ENCODE results near the gene SUCLA2.
A peak's percentile ranks its signal among the peaks of the same experiment; 100 is the strongest.
"Not testable (repeated sequence)": the region's sequence is repeated elsewhere in the genome, so short reads cannot be mapped to it uniquely, and the experiment has no call there.

Gene SUCLA2

GRCh38 chr13:48001114-48001881, at the start of gene SUCLA2:
Gene SUCLA2 (minus strand): TSS chr13:48001273. CDS start chr13:48001269, 4 bp downstream.
- peak; percentile 81 to 86 for DNase-seq

GRCh38 chr13:48050550-48050949, 49.5 kb upstream of the SUCLA2 start:
- DNase-seq: no peak

- DNase-seq: no peak
Measured at GRCh38 chr13:48043789-48044503, 42.9 kb upstream of the SUCLA2 start.

DNA sequence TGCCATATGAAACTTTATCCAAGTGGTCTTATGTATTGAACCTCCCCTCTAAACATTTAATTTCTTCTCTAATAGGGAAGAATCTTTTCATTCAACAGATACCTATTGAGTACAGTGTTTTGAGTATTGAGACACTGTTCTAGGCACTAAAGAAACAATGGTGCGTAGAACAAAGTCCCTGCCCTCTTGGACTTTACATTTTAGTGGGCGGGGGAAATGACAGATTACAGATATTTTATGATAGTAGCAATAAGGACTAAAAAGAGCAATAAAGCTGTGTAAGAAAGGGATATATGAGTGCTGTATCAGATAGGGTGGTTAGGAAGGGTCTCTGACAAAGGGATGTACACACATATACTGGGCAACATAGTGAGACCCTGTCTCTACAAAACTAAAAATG, 41.8 kb upstream of the SUCLA2 start:
- DNase-seq: no peak

GRCh38 chr13:48040896-48041295, 39.8 kb upstream of the SUCLA2 start:
- DNase-seq: no peak

GRCh38 chr13:48040049-48040448, 39.0 kb upstream of the SUCLA2 start:
- DNase-seq: no peak

GRCh38 chr13:48038761-48039160, 37.7 kb upstream of the SUCLA2 start:
- no peak for DNase-seq

DNA sequence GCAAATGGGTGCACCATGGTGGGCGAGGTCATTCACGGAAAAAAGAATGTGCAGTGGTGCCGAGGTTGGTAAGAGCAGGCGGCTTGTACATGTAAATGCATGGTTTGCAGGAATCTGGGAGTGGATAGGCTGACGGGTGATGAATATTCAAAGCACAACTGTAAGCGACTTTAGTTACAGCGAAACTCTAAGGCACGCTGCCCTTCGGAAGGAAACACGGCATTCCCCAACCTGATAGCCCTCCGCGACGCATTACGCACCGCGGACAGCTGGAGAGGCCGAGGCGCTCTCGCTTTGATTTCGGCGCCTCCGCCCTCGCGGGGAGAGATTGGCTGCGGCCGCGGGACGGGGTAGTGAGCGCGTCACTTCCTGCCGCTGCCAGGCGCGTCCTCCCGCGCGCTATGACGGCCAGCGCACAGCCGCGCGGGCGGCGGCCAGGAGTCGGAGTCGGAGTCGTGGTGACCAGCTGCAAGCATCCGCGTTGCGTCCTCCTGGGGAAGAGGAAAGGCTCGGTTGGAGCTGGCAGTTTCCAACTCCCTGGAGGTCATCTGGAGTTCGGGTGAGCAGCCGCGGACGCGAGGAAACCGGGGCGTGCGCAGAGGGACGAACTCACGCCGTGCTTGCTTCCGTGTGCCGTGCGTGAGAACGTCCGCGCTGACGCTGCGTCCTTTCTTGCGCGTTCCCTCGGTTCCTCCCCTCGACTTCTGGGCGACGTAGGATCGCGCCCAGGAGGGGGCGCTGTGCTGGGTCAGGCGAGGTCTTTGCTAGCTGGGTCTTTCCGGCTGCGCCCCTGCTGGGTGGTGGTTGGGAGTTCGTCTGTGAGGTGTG, 36.5 kb upstream of the SUCLA2 start, which contains the start of gene NUDT15:
Gene NUDT15 (plus strand): TSS at position 381 of the 828 bp plus-strand sequence. CDS start 21 bp downstream, at position 402.
- peak; percentile 93 for DNase-seq

DNA sequence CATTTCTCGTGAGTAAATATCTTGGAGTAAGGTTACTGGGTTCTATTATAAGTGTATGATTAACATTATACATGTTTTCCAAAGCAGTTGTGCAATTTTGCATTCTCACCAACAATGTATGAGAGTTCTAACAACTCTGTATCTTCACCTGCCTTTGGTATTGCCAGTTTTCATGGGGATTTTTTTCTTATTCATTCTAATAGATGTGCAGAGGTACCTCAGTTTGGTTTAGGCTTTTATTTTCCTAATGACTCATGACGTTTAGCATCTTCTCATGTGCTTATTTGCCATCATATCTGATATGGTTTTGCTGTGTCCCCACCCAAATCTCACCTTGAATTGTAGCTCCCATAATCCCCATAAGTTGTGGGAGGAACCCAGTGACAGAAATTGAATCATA, 28.8 kb upstream of the SUCLA2 start:
- no peak for DNase-seq

DNA sequence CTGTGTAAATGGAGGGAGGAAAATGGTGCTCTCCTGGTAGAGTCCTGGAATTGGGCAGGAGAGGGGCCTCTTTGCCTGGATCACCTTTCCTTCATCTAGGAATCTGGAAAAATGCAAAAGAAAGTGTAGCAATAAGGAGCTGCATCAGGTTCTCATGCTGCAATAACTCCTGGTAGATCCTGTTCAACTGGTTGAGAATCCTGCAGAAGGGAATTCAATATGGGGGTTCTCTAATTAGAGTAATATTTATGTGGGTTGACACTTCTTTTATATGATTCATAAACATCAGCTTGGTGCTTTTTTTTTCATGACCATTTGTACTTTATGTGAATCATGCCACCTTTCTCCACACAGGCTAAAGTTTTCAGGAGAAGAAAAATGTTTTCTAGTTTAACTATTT, 27.0 kb upstream of the SUCLA2 start:
- no peak for DNase-seq

- no peak for DNase-seq
Measured at GRCh38 chr13:48019796-48020195, 18.7 kb upstream of the SUCLA2 start.

GRCh38 chr13:48018637-48019036, 17.6 kb upstream of the SUCLA2 start:
- DNase-seq: no peak

- DNase-seq: no peak
Measured at GRCh38 chr13:48014359-48014758, 13.3 kb upstream of the SUCLA2 start.

- no peak for DNase-seq
Measured at GRCh38 chr13:48012668-48013067, 11.6 kb upstream of the SUCLA2 start.

DNA sequence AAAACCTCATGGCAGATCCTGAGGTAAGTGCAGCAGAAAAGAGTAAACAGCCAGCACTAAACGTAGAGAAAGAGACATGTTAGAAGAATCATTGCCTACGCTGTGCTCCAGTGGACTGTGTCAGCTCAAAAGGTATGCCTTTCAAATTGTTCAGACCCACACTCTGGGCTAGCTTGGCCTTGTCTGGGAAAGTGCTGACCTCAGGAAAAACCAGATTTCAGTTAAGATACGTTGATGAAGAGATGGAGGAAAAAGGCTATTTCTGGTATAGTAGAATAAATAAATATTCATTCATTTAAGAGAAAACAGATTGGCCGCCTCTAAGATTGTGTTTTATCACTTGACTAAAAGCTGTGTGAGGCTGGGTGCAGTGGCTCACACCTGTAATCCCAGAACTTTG, 9.6 kb upstream of the SUCLA2 start:
- no peak for DNase-seq

DNA sequence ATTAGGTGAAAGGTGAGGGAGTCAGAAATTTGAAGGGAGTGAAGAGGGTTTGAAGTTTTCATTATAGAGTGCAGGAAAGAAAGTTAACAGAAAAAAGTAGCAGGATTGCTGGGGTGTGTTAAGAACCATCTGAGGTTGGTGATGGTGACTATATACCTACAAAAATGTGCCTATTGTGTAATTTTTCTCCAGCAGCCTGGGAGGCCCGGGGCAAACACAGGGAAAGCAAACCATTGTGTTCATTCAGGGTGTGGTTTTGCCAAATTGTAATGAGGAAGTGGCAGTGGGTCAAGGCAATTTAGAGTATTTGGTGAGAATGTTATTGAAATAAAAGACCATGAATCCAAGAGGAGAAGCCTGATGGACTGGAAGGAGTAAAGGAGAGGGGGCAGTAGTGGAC, 8.2 kb upstream of the SUCLA2 start:
- no peak for DNase-seq

DNA sequence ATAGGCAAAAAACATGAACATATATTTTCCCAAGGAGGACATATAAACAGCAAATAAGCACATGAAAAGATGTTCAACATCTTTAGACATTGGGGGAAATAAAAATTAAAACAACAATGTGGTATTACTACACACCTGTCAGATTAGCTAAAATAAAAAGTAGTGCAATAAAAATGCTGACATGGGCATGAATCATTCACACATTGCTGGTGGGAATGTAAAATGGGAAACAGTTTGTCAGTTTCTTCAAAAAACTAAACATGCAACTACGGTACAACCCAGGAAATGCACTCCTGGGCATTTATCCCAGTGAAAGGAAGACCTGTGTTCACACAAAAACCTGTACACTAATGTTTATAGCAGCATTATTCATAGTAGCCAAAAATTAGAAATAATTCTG, 5.3 kb upstream of the SUCLA2 start:
- no peak for DNase-seq

DNA sequence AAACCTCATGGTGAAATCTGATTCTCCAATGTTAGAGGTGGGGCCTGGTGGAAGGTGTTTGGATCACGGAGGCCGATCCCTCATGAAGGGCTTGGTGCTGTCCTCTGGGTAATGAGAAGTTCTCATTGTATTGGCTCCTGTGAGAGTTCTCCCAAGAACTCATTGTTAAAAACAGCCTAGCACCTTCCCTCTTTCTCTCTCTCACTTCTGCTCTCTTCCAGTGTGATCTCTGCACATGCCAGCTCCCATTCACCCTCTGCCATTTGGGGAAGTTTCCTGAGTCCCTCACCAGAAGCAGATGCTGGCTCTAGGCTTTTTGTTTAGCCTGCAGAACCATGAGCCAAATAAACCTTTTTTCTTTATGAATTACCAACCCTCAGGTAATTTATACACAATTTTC, 3.1 kb upstream of the SUCLA2 start:
- DNase-seq: no peak

GRCh38 chr13:48001999-48002398, 926 bp upstream of the SUCLA2 start:
- DNase-seq: not testable (repeated sequence)

DNA sequence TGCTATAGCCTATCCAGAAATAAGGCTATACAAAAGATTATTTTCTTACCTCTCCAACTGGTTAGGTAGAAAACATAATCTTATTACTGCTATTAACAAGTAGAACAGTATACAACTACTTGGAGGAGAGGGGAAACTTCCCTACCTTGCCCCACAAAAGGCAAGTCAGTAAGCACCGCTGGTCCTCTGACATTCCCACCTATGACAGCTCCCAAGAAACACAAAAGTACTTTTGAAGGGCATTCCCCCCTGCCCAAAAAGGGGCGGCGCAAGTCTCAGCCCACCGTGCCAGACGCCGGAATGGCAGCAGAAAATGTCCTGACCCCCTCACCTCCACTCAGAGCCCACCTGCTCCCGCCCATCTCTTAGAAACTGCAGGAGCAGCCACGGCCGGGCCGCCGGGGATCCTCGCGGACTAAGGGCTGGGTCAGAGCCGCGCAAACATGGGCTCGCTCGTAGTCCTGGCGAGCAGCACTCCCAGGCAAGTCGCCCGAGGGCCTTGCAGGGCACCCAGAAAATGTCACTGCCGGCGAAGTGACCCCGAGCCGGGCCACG, 437 bp downstream of the SUCLA2 start:
- no peak for DNase-seq

DNA sequence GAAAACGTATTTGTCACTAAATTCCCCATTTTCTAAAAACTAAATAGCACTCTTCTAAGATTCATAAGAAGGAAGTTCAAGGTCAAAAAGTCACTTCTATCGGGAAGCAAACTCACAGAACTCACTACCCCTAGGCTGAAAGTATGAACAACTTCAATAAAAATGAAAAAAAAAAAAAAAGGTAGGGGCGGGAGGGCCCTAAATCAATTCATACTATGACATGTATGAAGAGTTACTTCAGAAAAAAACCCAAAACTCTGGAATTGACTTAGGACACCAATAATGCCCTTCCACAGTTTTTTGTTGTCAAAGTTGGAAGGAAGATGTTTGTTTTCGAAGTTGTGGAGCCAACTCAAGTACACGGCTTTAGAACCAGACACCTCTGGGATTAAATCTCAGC, 1.1 kb downstream of the SUCLA2 start:
- no peak for DNase-seq

- no peak for DNase-seq
Measured at GRCh38 chr13:47997384-47997783, 3.7 kb downstream of the SUCLA2 start.

DNA sequence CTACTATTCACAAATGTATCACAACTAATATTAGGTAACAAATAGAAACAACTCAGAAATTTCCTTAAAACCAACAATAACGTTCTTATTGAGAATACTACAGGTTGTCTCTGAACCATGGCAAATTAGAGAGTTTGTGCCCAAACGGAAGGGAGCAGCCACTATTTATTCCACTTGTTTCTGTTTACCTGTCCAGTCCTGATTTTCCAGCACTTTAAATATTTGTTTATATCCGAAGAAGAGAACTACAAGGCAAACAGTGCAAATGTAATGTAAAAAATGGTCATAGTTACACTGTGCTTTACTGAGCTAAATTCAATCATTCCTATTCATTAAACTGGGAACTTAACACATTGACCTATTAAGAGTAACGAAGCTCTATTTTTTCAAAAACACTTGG, 9.2 kb downstream of the SUCLA2 start:
- DNase-seq: no peak

Measured in activated CD4-positive, alpha-beta T cell treated with anti-CD3 and anti-CD28 coated beads, Interleukin-2, amount 50 U/mL, for 4 hours (primary cell).